ENCODE data around the gene EZH2. TPM values are rescaled to one million over a fixed set of nuclear protein-coding genes. Genes with fewer than 3 reads are reported as not detected.

The EZH2 gene
- polyA plus RNA-seq (2013, experiment 1 of 2; ENCODE audit: insufficient read length): 18.8 TPM
- polyA plus RNA-seq (2013, experiment 2 of 2; ENCODE audit: insufficient read length): 20.8 TPM

- DNase-seq: no peak
Measured at GRCh38 chr7:148884049-148884298, at the start of gene EZH2. Gene EZH2, minus strand, starts transcription at chr7:148884291. Its CDS starts 36,993 bp downstream, at chr7:148847298.

DNA sequence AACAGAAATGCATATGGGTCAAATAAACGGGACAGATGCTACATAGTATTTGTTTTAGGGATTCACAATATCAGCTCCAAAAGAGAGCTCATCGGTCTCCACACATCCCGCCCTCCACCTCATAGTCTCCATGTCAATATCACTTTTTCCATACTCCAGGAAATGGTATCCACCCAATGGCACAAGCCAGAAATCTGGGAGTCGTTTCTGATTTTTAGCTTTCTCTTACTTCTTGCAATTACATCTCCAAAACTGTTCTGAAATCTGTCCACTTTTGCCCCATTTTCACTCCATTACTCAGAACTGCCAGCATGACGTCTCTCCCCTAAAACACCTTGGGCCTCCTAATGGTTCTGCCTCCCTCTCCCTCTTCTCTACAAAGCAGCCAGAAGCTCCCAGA lies 47.4 kb upstream of the EZH2 start:
- no peak for DNase-seq

DNA sequence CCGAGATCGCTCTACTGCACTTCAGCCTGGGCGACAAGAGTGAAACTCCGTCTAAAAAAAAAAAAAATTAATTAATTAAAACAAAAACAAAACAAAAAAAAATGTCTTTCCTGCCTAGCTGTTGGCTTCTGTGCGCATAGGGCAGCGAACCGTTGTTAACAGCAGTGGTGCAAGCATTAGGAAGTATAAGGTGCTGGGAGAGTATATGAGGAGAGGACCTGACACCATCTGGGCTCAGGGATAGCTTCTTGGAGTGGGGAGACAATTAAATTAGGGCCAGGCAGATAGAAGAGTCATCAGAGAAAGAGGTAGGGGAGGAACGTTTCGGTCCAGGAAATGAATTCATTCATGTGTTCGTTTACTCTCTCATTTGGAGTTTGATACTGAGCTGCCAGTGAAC lies 46.2 kb upstream of the EZH2 start:
- DNase-seq: no peak

DNA sequence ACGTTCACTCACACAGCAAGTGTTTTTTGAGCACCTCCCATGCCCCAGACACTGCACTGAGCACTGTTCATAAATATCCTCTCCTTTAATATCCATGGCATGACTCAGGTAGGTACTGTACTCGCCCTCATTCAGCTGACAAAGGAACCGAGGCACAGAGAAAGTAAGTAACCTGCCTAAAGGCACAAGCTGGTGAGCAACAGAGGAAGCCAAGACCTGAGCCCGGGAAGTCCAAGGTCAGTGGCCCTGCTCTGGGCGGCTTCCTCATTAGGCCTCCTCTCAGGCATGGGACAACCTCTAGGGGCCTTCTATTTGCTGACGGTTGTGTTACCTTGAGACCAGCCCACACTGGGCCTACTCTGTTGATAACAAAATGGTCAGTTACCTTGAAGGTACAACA lies 45.1 kb upstream of the EZH2 start:
- DNase-seq: no peak

- DNase-seq: no peak
Measured at GRCh38 chr7:148927123-148928045, 43.3 kb upstream of the EZH2 start.

DNA sequence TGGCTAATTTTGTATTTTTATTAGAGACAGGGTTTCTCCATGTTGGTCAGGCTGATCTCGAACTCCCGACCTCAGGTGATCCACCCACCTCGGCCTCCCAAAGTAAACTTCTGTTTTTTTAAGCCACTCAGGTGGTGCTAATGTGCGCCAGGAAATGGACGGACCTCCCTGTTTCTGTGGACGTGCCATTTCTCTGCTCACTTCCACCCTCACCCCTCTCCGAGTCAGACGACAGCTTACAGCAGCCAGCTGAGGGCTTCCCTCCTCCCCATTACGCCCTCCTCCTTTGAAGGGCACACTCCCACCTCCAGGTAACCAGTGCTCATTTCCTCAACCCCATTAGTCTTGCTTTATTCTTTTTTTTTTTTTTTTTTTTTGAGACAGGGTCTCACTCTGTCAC lies 41.7 kb upstream of the EZH2 start:
- DNase-seq: no peak

GRCh38 chr7:148924011-148924410 lies 39.9 kb upstream of the EZH2 start:
- DNase-seq: no peak

- DNase-seq: no peak
Measured at GRCh38 chr7:148921806-148922205, 37.7 kb upstream of the EZH2 start.

- no peak for DNase-seq
Measured at GRCh38 chr7:148921189-148921588, 37.1 kb upstream of the EZH2 start.

DNA sequence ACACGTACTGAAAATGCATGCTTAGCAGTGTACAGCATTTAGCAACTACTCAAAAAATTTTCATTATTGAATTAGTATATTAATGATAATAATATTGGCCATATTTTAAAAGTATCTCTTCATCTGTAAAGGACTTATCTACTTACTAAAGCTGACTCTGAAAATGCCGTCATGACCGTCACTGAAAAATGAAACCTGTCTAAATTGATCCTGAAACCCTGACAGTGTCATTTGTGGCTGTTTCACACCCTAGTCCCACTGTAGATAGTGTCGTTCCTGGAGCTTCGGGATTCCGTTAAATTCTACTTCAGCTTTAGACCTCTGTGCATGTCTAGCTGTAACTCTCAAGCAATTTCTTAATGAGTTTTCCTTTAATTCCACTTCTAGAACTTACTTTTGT lies 35.8 kb upstream of the EZH2 start:
- DNase-seq: no peak

- no peak for DNase-seq
Measured at GRCh38 chr7:148918058-148918596, 34.0 kb upstream of the EZH2 start.

- DNase-seq: peak; percentile 92
Measured at GRCh38 chr7:148916186-148916585, 32.1 kb upstream of the EZH2 start.

GRCh38 chr7:148915211-148915610 lies 31.1 kb upstream of the EZH2 start:
- no peak for DNase-seq

- DNase-seq: peak; percentile 51
Measured at GRCh38 chr7:148914208-148914777, 30.2 kb upstream of the EZH2 start.

DNA sequence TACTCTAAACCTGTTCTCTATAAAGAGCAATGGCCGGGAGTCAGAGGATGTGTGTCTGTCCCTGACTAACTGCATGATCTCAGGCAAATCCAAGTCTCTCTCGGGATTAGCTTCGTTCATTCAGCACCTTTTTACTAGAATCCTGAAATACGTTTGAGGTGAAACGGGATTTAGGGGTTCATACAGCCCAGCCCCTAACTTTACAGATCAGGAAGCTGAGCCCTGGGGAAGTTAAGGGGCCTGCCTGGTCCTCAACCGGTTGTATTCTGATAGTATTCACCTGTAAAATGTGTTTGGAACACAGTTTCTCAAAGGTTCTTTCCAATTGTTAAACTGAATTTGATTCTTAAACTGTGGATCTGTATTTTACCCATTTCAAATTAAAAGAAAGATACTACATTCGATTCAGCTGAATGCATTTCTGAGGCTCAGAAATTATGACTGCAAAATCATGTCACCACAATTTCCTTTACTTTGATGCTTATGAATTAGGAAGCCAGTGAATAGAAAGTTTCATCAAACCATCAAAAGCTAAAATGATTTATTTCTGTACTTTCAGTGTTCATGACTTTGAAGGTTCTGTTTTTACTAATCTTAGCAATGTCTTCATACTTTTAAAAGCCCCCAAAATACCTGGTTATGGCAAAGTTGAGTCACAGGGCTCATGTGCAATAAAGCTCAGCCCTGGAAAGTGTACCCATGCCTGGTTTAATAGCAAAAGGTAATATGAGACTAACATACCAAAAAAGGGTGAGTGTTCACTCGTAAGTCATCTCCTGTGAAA lies 28.9 kb upstream of the EZH2 start:
- DNase-seq: no peak

DNA sequence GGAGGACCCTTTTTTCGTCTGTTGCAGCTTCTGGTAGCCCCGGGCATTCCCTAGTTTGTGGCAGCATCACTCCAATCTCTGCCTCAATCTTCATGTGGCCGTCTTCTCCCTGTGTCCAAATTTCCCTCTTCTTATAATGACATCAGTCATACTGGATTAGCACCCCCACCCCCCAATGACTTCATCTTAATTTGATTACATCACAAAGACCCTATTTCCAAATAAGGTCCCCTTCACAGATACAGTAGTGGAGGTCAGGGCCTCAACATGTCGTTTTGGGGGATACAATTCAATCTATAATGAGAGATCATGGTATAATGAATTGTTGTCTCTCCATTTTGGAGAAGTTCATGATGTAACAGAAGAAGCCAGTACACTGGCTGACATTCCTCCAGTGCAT lies 28.1 kb upstream of the EZH2 start:
- no peak for DNase-seq

- DNase-seq: no peak
Measured at GRCh38 chr7:148911626-148912025, 27.5 kb upstream of the EZH2 start.

- no peak for DNase-seq
Measured at GRCh38 chr7:148909568-148909967, 25.5 kb upstream of the EZH2 start.

DNA sequence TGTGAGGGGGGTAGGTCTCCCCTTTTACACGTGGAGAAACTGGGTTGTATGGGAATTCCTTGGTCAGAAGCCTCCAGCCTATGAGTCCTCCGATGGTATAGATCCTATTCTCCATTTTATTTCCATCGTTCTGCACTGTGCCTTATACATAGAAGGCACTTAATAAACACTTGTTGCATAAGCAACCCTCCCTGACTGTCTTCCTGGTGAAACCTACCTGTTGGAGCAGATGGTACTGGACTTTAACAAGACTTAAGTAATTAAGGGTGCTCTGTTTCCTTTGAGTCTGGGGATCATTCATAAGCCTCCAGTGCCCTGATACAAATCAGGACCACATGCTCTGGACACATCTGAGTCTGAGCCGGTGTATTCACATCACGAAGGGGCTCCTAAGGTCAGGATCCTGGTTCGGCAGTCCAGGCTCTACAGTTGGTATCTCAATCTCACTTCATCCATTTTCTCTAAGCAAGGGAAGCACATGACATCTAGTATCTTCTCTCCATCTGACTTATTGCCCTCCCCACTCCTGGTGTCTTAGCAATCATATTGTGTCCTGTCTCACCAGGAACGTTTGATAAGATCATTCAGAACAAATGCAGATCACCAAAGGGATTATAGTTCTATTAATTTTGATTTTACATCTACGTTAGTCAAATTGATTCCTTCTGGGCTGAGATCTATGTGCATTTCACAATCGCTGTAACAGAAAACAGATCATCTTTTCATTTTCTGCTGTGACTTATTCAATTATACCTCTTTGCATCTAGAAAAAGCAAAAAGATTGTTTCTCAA lies 22.8 kb upstream of the EZH2 start:
- no peak for DNase-seq

DNA sequence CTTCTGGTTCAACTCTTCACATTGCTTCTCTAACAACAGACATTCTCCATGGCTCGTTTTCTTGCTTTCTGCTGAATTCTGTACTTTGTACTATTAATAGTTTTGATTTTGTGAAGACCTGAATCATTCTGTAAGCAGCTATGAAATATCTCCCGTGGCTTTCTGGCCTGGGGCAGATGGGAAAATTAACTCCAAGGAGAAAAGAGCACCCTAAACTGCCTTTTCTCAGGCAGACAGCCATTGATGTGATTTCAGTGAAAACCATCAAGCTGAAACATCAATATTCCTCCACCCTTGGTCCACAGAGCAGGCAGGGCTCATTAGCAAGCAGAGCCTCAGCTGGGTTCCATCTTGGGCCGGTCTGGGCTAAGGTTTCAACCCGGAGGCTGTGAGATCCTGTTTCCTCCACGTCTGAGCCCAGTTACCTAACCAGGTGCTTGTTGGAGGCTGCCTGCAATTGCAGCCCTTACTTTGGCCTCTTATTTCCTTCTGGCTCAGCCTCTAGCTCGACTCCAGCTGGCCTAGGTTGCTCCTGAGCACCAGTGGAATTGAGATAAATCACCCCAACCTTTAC lies 21.1 kb upstream of the EZH2 start:
- no peak for DNase-seq

DNA sequence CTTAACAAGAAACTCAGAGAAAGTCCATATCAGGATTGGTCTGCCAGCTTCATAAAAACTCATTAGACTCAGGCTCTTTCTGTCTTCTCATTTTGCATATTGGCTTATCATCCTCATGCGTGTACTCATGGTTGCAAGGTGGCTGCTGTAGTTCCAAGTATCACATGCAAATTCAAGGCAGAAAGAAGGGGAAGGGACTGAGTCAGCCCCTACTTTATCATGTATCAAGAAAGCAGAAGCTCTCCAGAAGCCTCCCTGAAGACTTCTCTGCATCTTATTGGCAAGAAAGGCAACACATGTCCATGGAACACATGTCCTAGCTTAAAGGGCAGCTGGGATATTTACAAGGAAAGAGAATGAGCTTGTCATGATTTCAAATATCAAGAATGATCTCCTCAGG lies 19.4 kb upstream of the EZH2 start:
- no peak for DNase-seq

DNA sequence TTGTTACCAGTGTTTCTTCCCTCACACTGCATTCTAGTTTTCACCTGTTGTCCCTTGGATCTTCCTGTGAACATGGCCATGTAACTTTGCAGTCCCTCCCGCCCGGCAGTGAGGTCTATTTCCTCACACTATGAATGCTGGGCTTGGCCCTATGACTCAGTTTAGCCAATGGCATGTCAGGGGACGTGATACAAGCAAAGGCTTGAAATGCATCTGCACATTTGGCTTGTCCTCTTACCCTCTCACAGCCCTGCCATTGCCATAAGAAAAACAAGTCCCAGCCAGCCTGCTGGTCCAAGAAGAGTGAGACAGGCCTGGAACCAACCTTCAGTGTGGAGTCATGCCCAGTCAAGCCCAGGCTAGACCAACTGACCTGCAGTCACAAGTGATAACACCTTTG lies 17.1 kb upstream of the EZH2 start:
- no peak for DNase-seq

Measured in fibroblast of skin of scalp (primary cell).